ENCODE results near the gene ILF2.

GRCh38 chr1:153616917-153617311 is 53.9 kb downstream of the ILF2 start:
- no peak for TF ChIP-seq POLR2A (IDR thresholded peaks at IDR 0.05; ENCODE audit: low read depth)
- TF ChIP-seq CTCF (IDR thresholded peaks at IDR 0.05): no peak

Measured in esophagus muscularis mucosa (tissue), 3 donors.